SIG-M5 (cell line): Measurements from ENCODE around the gene TRUB1.

Source experiments
- DNase-seq: peaks from one replicate; lab custom pipeline; 2025; lab: John Stamatoyannopoulos, UW

The TRUB1 gene

DNA sequence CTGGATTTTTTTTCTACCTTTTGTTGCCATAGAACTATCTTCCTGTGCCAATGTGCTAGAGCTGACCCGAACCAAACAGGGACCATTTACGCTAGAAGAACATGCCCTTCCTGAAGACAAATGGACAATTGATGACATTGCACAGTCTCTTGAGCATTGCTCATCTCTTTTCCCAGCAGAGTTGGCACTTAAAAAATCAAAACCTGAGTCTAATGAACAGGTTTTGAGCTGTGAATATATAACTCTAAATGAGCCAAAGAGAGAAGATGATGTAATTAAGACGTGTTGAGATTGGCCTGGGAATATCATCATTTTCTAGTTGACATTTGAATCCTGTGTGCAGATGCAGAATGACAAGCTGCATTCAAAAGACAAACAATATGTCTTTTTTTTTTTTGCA lies 37.1 kb downstream of the TRUB1 start:
- DNase-seq = no peak

DNA sequence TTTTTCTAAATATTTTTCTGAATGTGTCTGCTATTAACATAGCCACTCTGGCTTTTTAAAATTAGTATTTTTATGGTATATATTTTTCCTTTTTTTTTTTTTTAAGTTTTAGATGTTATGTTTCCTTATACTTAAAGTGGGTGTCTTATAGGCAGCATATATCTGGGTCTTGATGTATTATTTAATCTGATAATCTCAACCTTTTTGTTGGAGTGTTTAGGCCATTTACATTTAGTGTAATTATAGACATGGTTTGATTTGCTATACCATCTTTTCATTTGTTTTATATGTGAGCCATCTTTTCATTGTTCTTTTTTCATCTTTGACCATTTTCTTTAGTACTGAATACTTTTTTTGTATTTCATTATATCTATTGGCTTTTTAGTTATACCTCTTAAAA lies 45.0 kb downstream of the TRUB1 start:
- no peak for DNase-seq

- DNase-seq = no peak
Measured at GRCh38 chr10:114987995-114988394, 50.0 kb downstream of the TRUB1 start.

- DNase-seq = no peak
Measured at GRCh38 chr10:114990586-114990985, 52.6 kb downstream of the TRUB1 start.

- DNase-seq = no peak
Measured at GRCh38 chr10:114990991-114991390, 53.0 kb downstream of the TRUB1 start.

GRCh38 chr10:114992189-114992775 lies 54.3 kb downstream of the TRUB1 start:
- no peak for DNase-seq

GRCh38 chr10:114995468-114996247 lies 57.7 kb downstream of the TRUB1 start:
- DNase-seq = no peak

- no peak for DNase-seq
Measured at GRCh38 chr10:114996542-114996941, 58.5 kb downstream of the TRUB1 start.

DNA sequence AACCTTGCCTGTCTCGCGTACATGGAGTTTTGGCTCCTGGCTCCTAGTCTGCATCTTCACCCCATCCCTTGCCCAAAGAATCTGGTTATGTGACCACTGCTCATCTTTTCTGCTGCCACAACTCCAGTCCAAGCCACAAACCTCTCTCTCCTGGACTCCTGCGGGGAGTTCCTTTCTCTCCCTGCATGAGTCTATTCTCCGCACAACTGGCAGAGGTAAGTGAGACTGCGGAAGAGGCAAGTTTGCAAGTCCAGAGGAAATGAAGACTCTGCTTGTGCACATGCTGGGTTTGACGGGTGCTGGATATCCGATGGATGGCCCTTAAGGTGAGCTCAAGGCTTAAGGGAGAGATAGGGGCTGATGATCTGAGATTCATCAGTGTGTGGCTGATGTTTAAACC lies 61.0 kb downstream of the TRUB1 start:
- no peak for DNase-seq

DNA sequence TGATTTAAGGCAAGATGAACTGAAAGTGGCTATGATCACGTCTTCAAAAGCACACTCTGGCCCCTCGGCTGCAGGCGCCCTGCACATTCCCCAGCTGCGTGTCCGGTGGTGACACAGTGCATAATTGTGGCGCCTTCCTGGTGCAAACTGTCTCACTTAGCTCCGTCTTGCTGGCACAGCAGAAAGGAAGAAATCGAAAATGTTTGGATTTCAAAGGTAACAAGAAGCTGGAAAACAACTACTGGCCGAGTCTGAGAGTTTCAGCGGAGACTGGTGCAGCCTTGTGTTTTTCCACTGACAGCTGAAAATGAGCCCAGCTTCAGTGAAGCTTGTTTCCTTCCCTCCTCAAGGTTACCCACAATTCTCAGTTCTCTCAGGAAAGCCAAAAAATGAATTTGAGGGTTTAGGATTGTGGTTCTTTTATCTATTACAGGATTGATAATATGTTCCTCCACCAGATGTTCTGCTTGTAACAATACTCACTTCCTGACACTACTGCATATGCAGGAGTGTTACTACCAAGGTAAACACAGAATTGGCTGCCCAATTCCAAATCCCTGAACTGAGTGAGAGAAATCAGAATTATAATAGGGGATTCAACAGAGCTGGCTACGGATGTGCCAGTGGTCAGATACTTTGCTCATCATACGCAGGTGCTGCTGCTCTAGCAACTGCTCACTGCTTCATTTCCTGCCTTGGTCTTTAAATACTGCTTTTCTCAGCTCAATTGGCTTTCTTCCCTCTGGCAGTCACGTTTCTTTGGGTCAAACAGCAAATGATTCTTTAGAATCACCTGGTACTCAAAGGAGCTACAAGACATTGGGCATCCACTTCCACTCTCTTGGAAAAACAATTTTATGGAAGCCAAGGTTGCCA lies 63.7 kb downstream of the TRUB1 start:
- no peak for DNase-seq

DNA sequence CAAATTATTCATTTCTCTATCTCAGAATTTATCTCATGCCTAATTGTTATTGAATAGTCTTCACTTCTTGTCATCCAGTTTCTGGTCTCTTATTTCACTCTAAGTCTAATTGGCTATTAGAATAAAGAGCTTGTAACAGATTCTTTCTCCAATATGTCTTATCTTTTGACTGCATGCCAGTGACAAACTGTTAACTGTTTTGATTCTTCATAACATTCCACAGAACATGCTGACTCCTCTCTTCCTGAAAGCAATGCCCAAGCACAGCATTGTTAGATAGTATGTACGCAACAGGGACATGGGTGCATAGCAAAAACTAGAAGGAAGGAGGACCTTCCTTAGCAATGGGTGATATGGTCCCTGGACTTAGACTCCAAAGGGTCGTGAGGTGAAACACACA lies 65.4 kb downstream of the TRUB1 start:
- DNase-seq = no peak

DNA sequence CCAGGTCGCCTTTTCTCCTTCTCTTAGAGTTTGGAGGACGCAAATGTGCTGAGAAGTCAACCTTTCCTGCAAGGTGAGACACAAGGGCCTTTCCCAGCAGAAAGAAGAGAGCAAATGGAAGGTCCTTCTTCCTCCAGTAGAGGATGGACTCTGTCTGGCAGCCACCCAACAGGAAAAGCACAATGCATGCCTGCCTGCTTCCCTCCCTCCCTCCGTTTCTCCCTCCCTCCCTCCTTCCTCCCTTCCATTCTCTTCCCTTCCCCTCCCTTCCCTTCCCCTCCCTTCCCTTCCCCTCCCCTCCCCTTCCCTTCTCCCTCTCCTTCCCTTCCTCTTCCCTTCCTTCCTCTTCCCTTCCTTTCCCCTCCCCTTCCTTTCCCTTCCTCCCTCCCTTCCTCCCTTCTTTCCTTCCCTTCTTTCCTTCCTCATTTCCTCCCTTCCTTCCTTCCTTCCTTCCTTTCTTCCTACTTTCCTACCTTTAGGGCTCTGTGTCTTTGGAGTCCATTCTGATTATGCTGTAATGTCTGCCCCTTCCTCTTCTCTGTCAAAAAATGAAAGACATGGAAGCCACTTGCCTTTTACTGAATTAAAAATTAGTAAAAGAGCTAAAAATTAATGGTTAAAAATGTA lies 66.4 kb downstream of the TRUB1 start:
- no peak for DNase-seq

DNA sequence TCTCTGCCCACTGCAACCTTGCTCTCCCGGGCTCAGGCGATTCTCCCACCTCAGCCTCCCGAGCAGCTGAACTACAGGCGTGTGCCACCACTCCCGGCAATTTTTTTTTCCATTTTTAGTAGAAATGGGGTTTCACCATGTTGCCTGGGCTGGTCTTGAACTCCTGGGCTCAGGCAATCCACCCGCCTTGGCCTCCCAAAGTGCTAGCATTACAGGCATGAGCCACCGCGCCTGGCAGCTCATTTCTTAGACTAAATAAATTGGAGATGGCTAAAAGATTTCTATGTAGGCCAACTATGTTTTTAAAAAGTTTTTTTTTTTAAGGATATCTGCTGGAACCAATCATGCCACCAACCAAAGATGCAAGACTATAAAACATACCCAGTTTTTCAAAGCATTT lies 67.8 kb downstream of the TRUB1 start:
- DNase-seq = no peak

DNA sequence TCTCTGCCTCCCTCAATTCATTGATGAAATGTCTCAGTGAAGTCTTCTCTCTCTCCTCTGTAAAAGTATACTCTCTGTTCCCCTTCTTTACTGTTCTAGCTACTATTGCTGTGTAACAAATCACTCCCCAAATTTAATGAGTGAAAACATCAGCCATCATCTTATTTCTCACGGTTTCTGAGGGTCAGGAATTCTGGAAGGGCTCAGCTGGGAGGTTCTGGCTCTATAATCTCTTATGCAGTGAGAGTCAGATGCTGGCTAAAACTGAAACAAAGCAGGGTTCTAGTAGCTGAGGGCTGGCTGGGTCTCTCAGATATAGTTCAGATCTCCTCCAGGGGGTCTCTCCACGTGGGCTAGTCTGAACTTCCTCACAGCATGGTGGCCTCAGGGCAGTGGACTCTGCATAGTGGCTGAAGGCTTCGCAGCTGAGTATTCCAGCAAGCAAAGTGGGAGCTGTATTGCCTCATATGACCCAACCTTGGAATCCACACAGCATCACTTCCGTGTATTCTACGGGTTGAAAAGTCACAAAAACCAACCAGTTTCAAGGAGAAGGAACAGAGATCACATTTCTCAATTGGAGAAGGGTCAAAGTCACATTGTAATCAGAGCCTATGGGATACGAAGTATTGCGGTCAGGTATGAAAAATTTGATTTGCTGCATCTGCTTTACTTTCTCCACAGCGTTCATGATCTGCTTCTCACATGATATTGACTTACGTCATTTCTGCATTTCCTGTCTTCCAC lies 80.4 kb downstream of the TRUB1 start:
- no peak for DNase-seq

GRCh38 chr10:115020449-115020848 lies 82.5 kb downstream of the TRUB1 start:
- DNase-seq = no peak

- DNase-seq = no peak
Measured at GRCh38 chr10:115022733-115023132, 84.7 kb downstream of the TRUB1 start.

DNA sequence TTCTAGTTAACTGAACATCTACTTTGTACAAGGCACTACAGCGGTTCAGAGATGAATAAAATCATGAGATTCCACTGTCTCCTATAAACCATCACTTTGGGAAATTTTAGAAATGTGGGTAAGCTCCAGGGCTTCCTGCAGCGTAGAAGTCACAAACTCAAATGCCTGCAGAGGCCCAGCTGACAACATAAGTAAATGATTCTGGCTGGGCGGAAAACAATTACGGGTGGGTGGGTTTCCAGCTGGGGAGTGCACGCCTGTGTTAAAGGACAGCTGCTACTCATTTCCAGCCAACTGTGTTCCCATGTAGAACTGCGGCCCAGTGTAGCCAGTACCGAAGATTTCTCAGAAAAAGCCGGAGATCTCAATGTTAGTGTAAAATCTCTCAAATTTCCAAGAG lies 85.7 kb downstream of the TRUB1 start:
- DNase-seq = no peak

- DNase-seq = no peak
Measured at GRCh38 chr10:115024371-115024770, 86.4 kb downstream of the TRUB1 start.

GRCh38 chr10:115026056-115026745 lies 88.2 kb downstream of the TRUB1 start:
- no peak for DNase-seq

DNA sequence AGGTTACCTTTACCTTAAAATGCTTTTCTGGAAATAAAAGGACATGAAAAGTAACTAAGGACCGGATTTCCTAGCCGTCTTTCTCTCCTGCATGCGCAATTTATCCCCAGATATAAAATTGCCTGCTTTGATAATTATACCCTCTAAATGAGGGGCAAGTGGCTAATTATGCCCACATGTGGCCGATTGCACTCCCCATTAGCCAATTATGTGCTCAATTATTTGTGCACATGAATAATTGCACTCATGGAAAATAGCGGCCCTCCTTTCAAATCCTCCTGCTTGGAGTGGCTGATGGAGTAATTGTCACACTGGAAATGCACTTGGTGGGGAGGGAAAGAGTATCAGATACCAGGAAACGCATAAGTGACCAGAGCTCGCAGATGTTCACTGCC lies 88.7 kb downstream of the TRUB1 start:
- DNase-seq = no peak
